Fibroblast of lung (primary cell): ENCODE results near the gene ICE2.

Experiments used
- EZH2 ChIP-seq: IDR thresholded peaks from 2 replicates; pipeline ENCODE4 v1.5.1; 2012; ENCODE audit warnings: low read length, control low read depth, mild to moderate bottlenecking; ENCODE audit errors: missing control alignments
- TF ChIP-seq, protein P1 (sequence below), 2 donors: IDR thresholded peaks in 1 of 2; conservative IDR thresholded peaks in 1 of 2; 1 replicate in 1 of 2; 2 replicates in 1 of 2; pipeline ENCODE4 v1.5.1; 2011 to 2012; ENCODE audit warnings: low read length in 2 of 2, control low read depth in 1 of 2, inconsistent platforms in 1 of 2, low read depth in 1 of 2, mild to moderate bottlenecking in 1 of 2

DNA sequence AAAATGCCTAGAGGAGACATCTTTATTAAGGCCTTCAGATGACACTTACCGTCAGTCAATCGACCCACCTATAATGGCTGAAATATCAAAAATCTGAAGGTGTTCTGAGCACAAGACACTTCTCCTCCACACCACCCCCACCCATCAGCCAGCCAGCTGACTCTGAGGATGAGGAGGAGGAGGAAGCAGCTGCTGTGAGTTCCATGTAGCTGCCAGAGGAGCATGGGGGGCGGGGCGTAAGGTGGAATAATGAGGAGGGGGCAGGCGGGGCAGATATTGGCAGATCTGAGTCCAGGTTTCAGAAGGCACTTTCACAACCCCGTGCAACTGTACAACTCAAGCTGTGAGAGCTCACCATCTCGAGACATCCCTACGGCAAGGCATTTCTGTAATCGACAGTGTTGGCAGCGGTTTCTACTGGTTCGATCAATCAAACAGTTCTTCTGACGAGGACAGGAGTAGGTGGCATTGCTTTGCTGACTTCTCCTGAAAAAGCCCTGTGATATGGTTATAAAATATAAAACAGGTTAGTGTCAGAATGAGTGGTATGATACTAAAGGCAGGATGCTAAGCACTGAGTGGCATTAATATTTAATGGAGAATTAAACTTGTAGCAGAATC, 35.4 kb upstream of the ICE2 start:
- TF ChIP-seq, protein P1, sequence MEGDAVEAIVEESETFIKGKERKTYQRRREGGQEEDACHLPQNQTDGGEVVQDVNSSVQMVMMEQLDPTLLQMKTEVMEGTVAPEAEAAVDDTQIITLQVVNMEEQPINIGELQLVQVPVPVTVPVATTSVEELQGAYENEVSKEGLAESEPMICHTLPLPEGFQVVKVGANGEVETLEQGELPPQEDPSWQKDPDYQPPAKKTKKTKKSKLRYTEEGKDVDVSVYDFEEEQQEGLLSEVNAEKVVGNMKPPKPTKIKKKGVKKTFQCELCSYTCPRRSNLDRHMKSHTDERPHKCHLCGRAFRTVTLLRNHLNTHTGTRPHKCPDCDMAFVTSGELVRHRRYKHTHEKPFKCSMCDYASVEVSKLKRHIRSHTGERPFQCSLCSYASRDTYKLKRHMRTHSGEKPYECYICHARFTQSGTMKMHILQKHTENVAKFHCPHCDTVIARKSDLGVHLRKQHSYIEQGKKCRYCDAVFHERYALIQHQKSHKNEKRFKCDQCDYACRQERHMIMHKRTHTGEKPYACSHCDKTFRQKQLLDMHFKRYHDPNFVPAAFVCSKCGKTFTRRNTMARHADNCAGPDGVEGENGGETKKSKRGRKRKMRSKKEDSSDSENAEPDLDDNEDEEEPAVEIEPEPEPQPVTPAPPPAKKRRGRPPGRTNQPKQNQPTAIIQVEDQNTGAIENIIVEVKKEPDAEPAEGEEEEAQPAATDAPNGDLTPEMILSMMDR (conservative IDR thresholded peaks at IDR 0.05 in 1 of 2, IDR thresholded peaks at IDR 0.05 in 1 of 2; ENCODE audit: low read depth in 1 of 2, low read length in 2 of 2), result no peak
- no peak for TF ChIP-seq EZH2
